Measurements from ENCODE around the gene LST1.

Gene LST1

DNA sequence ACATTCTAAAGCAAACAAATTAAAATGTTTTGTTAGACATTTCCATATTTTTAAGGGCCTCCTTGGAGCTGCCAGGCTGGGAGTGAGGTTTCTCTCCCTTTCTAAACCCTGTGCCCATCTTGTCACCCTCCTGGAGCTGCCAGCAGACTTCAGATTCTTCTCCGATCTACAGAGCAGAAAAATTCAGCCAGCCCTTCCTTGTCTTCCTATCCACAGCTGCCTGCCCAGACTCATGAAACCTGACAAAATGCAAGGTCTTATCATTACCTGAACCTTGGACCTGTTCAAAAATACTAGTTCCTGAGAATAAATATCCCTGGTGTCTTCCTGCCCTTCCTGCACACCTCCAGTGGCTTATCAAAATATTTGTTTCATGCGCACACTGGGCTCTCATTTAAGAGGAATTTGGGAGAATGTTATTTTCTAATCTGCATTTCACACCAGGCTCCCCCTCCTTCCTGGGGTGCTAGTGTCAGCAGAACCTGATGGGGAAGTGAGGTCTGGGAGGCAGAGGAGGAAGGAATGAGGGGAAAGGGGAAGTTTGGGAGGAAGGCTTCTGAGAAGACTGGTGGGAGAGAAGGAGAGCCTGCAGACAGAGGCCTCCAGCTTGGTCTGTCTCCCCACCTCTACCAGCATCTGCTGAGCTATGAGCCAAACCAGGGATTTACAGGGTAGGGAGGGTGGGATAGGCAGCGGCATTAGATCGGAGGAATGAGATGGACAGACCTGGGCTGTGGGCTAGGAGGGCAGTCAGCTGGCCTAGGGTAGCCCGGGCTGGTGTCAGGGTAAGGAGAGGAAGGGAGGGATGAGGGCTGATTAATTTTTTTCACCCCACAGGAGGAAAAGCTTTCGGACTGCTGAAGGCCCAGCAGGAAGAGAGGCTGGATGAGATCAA lies 28.9 kb downstream of the LST1 start, which contains the start of gene AIF1:
Gene AIF1, plus strand, starts transcription at position 551 of the 895 bp plus-strand sequence. Its CDS starts 96 bp downstream, at position 647.
- no peak within 1 kb of the TSS for H3K27ac ChIP-seq (ENCODE audit: low read depth, low read length)
- H3K9me3 ChIP-seq (ENCODE audit: insufficient read depth, low read depth, low read length), result no peaks in the 10 kb centered on the region
- 80% methylated on average over 5 of the region's 6 CpGs for WGBS
- no peaks in the 10 kb centered on the region for H3K36me3 ChIP-seq (ENCODE audit: insufficient read depth, low read length)
- no peaks in the 10 kb centered on the region for H3K27me3 ChIP-seq (ENCODE audit: insufficient read depth, low read length)
- H3K4me1 ChIP-seq (ENCODE audit: insufficient read depth, low read length), result peaks cover 10% of the 10 kb centered on the region; the same call in 1 of the 2 replicates
- 0 out of 2 replicates have a peak within 1 kb of the TSS, but pooled peaks have one; percentile 36 for H3K9ac ChIP-seq (ENCODE audit: low read depth, low read length)
- H3K4me3 ChIP-seq (ENCODE audit: low read length), result no peak within 1 kb of the TSS

DNA sequence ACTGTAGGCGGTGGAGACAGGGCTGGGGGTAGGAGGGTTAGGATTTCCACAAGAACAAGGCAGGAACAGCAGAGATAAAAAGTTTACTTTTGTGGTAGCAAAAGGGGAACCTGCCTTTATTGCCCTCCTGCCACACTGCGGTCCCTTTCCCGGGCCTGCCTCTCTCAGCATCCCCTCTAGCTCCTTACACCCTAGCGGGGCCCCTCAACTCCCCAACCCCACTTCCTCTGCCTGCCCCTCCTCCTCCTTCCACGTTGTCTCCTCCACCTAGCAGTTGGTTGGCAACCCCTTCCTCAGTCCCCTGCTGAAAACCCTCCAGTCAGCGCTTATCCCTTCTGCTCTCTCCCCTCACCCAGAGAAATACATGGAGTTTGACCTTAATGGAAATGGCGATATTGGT lies 29.7 kb downstream of the LST1 start:
- Histone ChIP-seq H3K4me1 (ENCODE audit: insufficient read depth, low read length) (peaks cover 10% of the 10 kb centered on the region; the same call in 1 of the 2 replicates), H3K9ac (ENCODE audit: low read depth, low read length) (0 out of 2 replicates have a peak overlapping the region, but pooled peaks have one; percentile 32), H3K4me3 (ENCODE audit: low read length) (no peak overlapping the region), H3K27me3 (ENCODE audit: insufficient read depth, low read length) (no peaks in the 10 kb centered on the region), H3K9me3 (ENCODE audit: insufficient read depth, low read depth, low read length) (no peaks in the 10 kb centered on the region), H3K27ac (ENCODE audit: low read depth, low read length) (no peak overlapping the region), H3K36me3 (ENCODE audit: insufficient read depth, low read length) (no peaks in the 10 kb centered on the region)
- 72% methylated on average over 7 of the region's 7 CpGs for WGBS

DNA sequence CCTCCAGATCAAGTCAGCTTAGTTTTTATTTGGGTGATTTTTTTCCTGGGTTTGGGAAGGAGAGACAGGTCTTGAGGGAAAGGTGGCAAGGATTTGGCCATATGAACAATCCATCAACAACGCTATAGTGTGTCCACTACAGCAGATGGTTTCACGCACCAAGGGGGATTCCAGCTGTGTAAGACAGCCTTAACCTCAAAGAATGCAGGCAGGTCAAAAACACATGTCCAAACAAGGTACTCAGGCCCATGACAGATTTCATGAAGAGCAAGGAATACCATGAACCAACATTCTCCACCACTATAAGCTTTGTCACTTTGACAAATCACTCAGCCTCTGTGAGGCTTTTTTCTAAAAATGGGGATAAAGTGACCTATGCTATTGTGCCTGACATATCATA lies 30.9 kb downstream of the LST1 start:
- Histone ChIP-seq H3K36me3 (ENCODE audit: insufficient read depth, low read length) (peaks cover 7% of the 10 kb centered on the region), H3K9me3 (ENCODE audit: insufficient read depth, low read depth, low read length) (no peaks in the 10 kb centered on the region), H3K9ac (ENCODE audit: low read depth, low read length) (no peak overlapping the region), H3K4me1 (ENCODE audit: insufficient read depth, low read length) (peaks cover 15% of the 10 kb centered on the region; the same call in 1 of the 2 replicates), H3K4me3 (ENCODE audit: low read length) (no peak overlapping the region), H3K27ac (ENCODE audit: low read depth, low read length) (no peak overlapping the region), H3K27me3 (ENCODE audit: insufficient read depth, low read length) (no peaks in the 10 kb centered on the region)
- 91% methylated on average over 2 of the region's 2 CpGs for WGBS

DNA sequence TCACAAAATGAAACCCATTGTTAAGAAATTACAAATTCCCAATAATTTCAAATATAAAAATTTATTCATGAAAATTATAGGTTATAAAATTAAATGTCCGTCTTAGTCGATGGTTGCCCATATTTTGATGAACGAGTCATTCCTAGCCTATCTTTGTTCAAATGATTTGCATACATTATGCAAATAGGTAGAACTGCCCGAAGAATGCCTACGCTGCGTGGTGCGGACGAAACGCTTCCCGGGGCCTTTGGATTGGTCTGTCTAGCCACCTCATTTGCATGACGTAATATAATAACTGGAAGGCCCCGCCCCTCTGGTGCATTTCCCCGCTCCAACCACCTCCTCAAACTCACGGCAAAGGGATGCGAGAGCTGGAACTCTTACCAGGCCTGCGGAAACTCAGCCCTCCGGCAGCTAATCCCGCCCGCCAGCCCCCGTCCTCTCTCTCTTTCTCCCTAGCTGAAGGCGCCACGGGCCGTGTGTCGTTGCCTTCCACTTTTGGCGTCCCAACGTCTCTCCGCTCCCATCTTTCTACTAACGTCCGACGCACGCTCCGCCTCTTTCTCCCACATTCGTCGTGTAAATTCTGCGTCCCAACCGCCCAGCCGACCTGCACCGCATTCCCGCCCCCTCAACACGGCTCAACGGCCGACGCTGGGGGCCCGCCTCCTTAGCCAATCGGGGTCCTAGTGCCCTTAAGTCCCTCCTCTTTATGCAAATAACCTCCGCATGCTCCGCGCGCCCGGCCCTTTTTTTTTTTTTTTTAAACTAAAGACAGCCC lies 33.9 kb downstream of the LST1 start:
- Histone ChIP-seq H3K36me3 (ENCODE audit: insufficient read depth, low read length) (peaks cover 36% of the 10 kb centered on the region), H3K27ac (ENCODE audit: low read depth, low read length) (peak overlapping the region; percentile 100), H3K4me3 (ENCODE audit: low read length) (peak overlapping the region; percentile 88), H3K27me3 (ENCODE audit: insufficient read depth, low read length) (no peaks in the 10 kb centered on the region), H3K9me3 (ENCODE audit: insufficient read depth, low read depth, low read length) (no peaks in the 10 kb centered on the region), H3K4me1 (ENCODE audit: insufficient read depth, low read length) (peaks cover 20% of the 10 kb centered on the region; the same call in 1 of the 2 replicates), H3K9ac (ENCODE audit: low read depth, low read length) (peak overlapping the region; percentile 95)
- WGBS, result under 1% methylated on average over 50 of the region's 50 CpGs

DNA sequence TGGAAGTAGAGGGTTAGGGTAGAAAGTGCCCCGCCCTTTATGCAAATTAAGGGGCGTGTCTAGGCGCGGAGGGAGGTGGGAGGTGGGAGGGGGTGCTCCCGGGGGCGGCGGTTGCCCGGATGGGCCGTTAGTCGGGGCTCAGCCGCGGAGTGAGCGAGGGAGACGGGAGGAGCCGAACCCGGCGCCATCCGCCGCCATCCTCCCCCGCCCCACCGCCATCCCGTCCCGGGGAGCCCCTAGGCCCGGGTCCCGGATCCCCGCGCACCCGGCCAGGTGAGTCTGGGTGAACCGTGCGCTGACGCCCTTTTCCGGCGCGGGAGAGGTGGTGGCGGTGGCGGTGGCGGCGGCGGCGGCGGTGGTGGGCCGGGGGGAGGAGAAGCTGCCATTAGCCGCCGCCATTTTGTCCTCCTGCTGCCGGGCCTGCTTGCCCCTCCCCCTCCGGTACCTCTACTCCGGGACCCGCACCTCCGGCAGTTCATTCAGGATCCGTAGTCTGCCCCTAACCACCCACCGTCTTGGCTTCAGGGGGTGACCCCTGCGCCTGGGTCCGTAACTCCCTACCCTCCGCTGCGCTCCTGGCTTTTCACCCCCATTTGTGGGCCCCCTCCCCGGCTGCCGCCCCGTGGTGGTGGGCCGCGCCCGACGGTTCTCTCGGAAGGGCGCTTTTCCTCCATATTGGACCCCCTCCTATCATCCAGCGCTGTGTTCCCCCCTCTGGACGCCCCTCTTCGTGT lies 34.7 kb downstream of the LST1 start, which contains the start of gene PRRC2A:
Gene PRRC2A, plus strand, starts transcription at position 130 of the 734 bp plus-strand sequence. CDS start 2,075 bp downstream, outside the sequence.
- Histone ChIP-seq H3K9me3 (ENCODE audit: insufficient read depth, low read depth, low read length) (no peaks in the 10 kb centered on the region), H3K4me3 (ENCODE audit: low read length) (peak within 1 kb of the TSS; percentile 94), H3K36me3 (ENCODE audit: insufficient read depth, low read length) (peaks cover 44% of the 10 kb centered on the region), H3K27me3 (ENCODE audit: insufficient read depth, low read length) (no peaks in the 10 kb centered on the region), H3K27ac (ENCODE audit: low read depth, low read length) (peak within 1 kb of the TSS; percentile 100), H3K4me1 (ENCODE audit: insufficient read depth, low read length) (peaks cover 13% of the 10 kb centered on the region; the same call in 1 of the 2 replicates), H3K9ac (ENCODE audit: low read depth, low read length) (peak within 1 kb of the TSS; percentile 97)
- under 1% methylated on average over 66 of the region's 67 CpGs for WGBS

DNA sequence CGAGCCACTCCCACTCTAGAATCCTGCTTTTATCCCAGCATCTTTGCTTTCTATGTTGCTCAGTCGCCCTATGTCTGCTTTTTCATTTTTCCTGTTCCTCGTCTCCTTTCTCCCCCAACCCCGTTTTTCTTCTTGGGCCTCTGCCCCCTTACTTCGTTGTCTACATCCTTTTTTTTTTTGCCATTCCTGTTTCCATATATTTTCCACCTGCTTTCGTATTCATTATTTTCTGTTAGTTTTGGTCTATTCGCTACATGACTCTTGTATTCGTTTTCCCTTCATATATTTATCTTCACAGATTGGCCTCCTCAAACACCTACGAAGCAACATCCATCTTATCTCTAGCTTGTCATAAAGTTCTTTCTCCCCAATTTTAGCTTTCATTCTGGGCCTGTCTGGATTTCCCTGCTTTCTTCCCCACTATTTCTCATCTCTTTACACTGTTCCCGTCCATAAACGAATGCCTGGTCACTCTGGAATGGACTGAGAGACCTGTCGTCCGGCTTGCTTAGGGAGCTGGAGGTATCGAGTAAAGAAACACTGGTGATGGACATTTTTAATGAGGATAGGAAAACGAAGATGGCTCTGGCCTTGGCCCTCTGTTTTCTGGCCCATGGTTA lies 35.4 kb downstream of the LST1 start:
- Histone ChIP-seq H3K9me3 (ENCODE audit: insufficient read depth, low read depth, low read length) (no peaks in the 10 kb centered on the region), H3K36me3 (ENCODE audit: insufficient read depth, low read length) (peaks cover 50% of the 10 kb centered on the region), H3K4me1 (ENCODE audit: insufficient read depth, low read length) (peaks cover 13% of the 10 kb centered on the region; the same call in 1 of the 2 replicates), H3K27ac (ENCODE audit: low read depth, low read length) (peak overlapping the region; percentile 99), H3K4me3 (ENCODE audit: low read length) (peak overlapping the region; percentile 94), H3K9ac (ENCODE audit: low read depth, low read length) (peak overlapping the region; percentile 97), H3K27me3 (ENCODE audit: insufficient read depth, low read length) (no peaks in the 10 kb centered on the region)
- WGBS, result 6% methylated on average over 15 of the region's 15 CpGs

DNA sequence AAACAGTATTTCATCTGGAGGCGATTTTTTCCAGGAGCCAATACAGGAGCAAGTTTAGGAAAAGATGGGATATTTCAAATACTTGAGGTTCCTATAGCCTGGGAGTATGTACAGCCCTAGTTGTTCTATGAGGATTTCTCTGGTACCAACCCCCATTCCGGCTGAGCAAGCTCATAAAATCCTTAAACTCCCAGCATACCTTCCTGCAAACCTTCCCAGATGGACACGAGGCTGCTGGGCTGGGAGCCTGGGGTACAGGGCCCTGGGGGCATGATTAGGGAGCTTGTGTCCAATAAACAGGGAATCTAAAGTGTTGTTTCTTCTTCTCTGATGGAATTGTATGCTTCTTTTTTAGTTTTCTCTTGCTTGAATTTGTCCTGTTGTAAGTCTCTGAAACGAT lies 35.9 kb downstream of the LST1 start:
- Histone ChIP-seq H3K9ac (ENCODE audit: low read depth, low read length) (peak overlapping the region; percentile 97), H3K4me1 (ENCODE audit: insufficient read depth, low read length) (peaks cover 13% of the 10 kb centered on the region; the same call in 1 of the 2 replicates), H3K4me3 (ENCODE audit: low read length) (peak overlapping the region; percentile 94), H3K36me3 (ENCODE audit: insufficient read depth, low read length) (peaks cover 56% of the 10 kb centered on the region), H3K27ac (ENCODE audit: low read depth, low read length) (peak overlapping the region; percentile 99; the same call in 1 of the 2 replicates), H3K27me3 (ENCODE audit: insufficient read depth, low read length) (no peaks in the 10 kb centered on the region), H3K9me3 (ENCODE audit: insufficient read depth, low read depth, low read length) (no peaks in the 10 kb centered on the region)
- WGBS, result 34% methylated on average over 4 of the region's 4 CpGs

DNA sequence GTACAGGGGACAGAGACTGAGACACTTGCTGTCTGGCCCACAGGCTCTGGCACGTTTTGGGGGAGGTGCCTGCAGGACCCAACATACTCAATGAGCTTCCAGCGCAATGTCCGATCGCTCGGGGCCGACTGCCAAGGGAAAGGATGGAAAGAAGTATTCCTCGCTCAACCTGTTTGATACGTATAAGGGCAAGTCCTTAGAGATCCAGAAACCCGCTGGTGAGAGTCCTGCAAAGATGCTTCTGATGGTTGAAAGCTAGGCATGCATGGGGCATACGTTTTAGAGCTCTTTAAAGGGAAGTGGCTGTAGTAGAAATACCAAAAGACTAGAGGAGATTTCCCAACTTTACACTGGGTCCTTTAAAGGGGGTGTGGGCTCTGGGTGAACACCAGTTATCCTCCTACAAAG lies 36.6 kb downstream of the LST1 start:
- H3K9ac ChIP-seq (ENCODE audit: low read depth, low read length), result peak overlapping the region; percentile 97; the same call in 1 of the 2 replicates
- no peak overlapping the region for H3K27ac ChIP-seq (ENCODE audit: low read depth, low read length)
- H3K4me3 ChIP-seq (ENCODE audit: low read length), result peak overlapping the region; percentile 94; the same call in 1 of the 2 replicates
- H3K4me1 ChIP-seq (ENCODE audit: insufficient read depth, low read length), result peaks cover 13% of the 10 kb centered on the region; the same call in 1 of the 2 replicates
- peaks cover 63% of the 10 kb centered on the region for H3K36me3 ChIP-seq (ENCODE audit: insufficient read depth, low read length)
- no peaks in the 10 kb centered on the region for H3K27me3 ChIP-seq (ENCODE audit: insufficient read depth, low read length)
- H3K9me3 ChIP-seq (ENCODE audit: insufficient read depth, low read depth, low read length), result no peaks in the 10 kb centered on the region
- 90% methylated on average over 10 of the region's 10 CpGs for WGBS

DNA sequence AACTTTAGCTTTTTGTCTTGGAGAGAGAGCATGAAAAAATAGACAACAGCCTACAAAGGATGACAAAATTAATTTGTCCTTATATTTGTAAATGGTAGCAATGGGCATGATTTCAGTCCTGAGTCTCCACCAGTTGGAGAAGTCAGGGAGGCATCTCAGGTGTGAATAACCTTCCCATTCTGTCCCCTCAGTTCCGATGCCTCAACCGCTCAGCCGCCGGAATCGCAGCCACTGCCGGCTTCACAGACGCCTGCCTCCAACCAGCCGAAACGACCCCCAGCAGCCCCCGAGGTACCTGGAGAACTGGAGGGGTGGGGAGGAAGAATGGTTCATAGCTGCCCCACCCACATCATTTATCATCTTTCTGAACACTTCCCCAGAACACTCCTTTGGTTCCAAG lies 38.0 kb downstream of the LST1 start:
- Histone ChIP-seq H3K9ac (ENCODE audit: low read depth, low read length) (no peak overlapping the region), H3K4me3 (ENCODE audit: low read length) (no peak overlapping the region), H3K9me3 (ENCODE audit: insufficient read depth, low read depth, low read length) (no peaks in the 10 kb centered on the region), H3K27me3 (ENCODE audit: insufficient read depth, low read length) (no peaks in the 10 kb centered on the region), H3K27ac (ENCODE audit: low read depth, low read length) (no peak overlapping the region), H3K36me3 (ENCODE audit: insufficient read depth, low read length) (peaks cover 77% of the 10 kb centered on the region), H3K4me1 (ENCODE audit: insufficient read depth, low read length) (peaks cover 13% of the 10 kb centered on the region; the same call in 1 of the 2 replicates)
- WGBS, result 94% methylated on average over 8 of the region's 10 CpGs

DNA sequence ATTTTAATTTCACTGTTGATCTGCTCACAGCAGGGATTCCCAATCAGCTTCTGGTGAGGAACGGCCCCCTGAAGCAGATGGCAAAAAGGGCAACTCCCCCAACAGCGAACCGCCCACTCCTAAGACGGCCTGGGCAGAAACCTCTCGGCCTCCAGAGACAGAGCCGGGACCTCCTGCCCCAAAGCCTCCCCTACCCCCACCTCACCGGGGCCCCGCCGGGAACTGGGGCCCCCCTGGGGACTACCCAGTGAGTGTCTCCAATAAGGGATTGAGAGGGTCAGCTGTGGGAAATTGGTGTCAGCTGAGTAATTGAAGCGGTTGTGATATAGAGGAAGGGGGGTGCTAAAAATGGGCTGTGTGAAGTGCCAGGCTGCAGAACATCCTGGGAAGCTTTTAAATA lies 40.9 kb downstream of the LST1 start:
- no peaks in the 10 kb centered on the region for H3K9me3 ChIP-seq (ENCODE audit: insufficient read depth, low read depth, low read length)
- H3K4me1 ChIP-seq (ENCODE audit: insufficient read depth, low read length), result peaks cover 9% of the 10 kb centered on the region; the same call in 1 of the 2 replicates
- WGBS, result 93% methylated on average over 10 of the region's 10 CpGs
- no peaks in the 10 kb centered on the region for H3K27me3 ChIP-seq (ENCODE audit: insufficient read depth, low read length)
- H3K9ac ChIP-seq (ENCODE audit: low read depth, low read length), result no peak overlapping the region
- H3K27ac ChIP-seq (ENCODE audit: low read depth, low read length), result no peak overlapping the region
- peaks cover 99% of the 10 kb centered on the region for H3K36me3 ChIP-seq (ENCODE audit: insufficient read depth, low read length)
- H3K4me3 ChIP-seq (ENCODE audit: low read length), result no peak overlapping the region
